Fibroblast of lung (primary cell): Measurements from ENCODE around the gene PRKAR1B.

ENCODE experiments used
- CTCF ChIP-seq, 2 donors: IDR thresholded peaks in 1 of 2; conservative IDR thresholded peaks in 1 of 2; 1 replicate in 1 of 2; 2 replicates in 1 of 2; pipeline ENCODE4 v1.5.1; 2011 to 2012; ENCODE audit warnings: low read length in 2 of 2, control low read depth in 1 of 2, inconsistent platforms in 1 of 2, low read depth in 1 of 2, mild to moderate bottlenecking in 1 of 2
- EZH2 ChIP-seq: IDR thresholded peaks from 2 replicates; pipeline ENCODE4 v1.5.1; 2012; ENCODE audit warnings: low read length, control low read depth, mild to moderate bottlenecking; ENCODE audit errors: missing control alignments

- TF ChIP-seq CTCF (conservative IDR thresholded peaks at IDR 0.05 in 1 of 2, IDR thresholded peaks at IDR 0.05 in 1 of 2; ENCODE audit: low read depth in 1 of 2, low read length in 2 of 2) (no peak), EZH2 (no peak)
Measured at GRCh38 chr7:516216-516605, 210.9 kb downstream of the PRKAR1B start.
